ENCODE results near the gene CDR2L.

Gene CDR2L

DNA sequence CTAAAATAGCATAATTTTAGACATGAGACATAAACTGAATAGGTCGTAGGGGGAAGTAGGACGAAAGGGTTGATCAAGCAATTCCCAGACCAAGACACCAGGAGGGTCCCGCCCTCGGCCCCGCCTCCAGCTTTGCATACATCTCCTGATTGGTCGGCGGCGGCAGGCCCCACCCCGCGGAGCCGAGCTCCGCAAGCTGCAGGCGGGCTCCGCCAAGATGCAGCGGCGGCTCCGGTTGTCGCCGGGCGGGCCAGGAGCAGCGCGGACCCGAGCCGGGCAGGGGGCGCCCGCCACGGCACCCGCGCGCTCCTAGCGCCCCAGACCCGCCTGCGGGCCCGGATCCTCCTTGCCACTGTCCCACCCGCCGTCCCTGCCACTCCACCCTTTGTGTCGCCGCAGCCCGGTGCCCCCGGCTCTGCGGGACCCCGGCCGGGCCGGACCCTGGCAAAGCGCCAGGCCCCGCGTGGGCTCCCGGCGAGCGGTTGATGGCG, at the start of gene CDR2L:
Gene CDR2L (plus strand): TSS at position 215 of the 491 bp plus-strand sequence. CDS start 412 bp downstream, outside the sequence.
- TF ChIP-seq, protein P1, sequence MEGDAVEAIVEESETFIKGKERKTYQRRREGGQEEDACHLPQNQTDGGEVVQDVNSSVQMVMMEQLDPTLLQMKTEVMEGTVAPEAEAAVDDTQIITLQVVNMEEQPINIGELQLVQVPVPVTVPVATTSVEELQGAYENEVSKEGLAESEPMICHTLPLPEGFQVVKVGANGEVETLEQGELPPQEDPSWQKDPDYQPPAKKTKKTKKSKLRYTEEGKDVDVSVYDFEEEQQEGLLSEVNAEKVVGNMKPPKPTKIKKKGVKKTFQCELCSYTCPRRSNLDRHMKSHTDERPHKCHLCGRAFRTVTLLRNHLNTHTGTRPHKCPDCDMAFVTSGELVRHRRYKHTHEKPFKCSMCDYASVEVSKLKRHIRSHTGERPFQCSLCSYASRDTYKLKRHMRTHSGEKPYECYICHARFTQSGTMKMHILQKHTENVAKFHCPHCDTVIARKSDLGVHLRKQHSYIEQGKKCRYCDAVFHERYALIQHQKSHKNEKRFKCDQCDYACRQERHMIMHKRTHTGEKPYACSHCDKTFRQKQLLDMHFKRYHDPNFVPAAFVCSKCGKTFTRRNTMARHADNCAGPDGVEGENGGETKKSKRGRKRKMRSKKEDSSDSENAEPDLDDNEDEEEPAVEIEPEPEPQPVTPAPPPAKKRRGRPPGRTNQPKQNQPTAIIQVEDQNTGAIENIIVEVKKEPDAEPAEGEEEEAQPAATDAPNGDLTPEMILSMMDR (IDR thresholded peaks at IDR 0.05; ENCODE audit: insufficient read depth, low read depth, low read length, missing control alignments): no peak
- peak; percentile 94 for DNase-seq (ENCODE audit: low read depth)
- H3K4me3 ChIP-seq (ENCODE audit: low read length): peak within 1 kb of the TSS; percentile 70

DNA sequence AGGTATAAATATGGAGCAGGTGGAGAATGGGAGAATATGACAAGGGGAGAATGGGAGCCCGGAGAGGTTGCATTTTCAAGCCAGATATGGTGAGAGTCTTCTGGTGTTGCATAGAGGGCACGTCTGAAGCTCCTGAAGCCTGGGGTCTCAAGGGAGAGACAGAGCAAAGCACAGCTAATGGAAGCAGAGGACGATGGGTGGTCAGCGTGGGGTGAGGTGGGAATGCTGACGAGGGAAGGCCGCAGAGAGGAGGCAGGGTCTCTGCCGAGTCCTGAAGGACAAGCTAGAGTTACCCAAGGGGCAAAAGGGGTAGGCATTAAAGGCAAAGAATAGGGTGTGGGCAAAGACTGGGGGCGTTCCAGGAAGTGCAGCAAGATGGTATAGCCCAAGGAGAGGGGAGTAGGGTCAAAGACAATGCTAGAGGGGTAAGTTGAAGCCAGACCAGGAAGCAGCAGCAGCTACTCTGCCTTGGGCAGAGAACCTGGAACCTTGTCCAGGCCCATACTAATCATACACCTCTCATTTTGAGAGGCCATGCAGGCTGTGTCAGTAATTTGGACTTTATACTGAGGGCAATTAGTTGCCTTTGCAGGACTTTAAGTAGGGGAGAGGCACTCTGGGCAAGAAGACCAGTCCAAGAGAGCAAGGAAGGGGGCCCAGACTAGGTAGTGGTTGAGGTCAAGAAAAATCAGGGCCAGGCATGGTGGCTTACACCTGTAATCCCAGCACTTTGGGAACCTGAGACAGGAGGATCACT, 49.1 kb upstream of the CDR2L start:
- TF ChIP-seq, protein P1 (IDR thresholded peaks at IDR 0.05; ENCODE audit: insufficient read depth, low read depth, low read length, missing control alignments): no peak
- no peak for DNase-seq (ENCODE audit: low read depth)
- no peak overlapping the region for H3K4me3 ChIP-seq (ENCODE audit: low read length)

DNA sequence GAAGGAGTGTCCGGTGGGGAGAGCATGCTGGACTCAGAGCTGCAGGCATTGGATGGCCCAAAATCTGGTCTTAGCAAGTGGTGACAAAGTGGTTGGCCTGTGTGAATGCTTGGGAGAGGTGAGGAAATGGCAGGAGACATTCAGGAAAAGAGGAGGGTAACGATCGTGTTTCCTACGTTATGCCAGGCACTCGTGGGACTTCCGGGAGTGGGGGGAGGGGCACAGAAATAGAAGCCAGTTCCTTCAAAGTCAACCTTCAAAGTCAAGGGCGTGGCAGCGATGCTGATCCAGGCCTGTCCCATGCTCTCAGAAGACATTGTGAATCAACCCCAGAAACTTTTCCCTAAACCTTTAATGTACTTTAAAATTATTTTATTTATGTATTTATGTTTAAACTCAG, 47.9 kb upstream of the CDR2L start:
- TF ChIP-seq, protein P1 (IDR thresholded peaks at IDR 0.05; ENCODE audit: insufficient read depth, low read depth, low read length, missing control alignments): no peak
- no peak for DNase-seq (ENCODE audit: low read depth)
- no peak overlapping the region for H3K4me3 ChIP-seq (ENCODE audit: low read length)

DNA sequence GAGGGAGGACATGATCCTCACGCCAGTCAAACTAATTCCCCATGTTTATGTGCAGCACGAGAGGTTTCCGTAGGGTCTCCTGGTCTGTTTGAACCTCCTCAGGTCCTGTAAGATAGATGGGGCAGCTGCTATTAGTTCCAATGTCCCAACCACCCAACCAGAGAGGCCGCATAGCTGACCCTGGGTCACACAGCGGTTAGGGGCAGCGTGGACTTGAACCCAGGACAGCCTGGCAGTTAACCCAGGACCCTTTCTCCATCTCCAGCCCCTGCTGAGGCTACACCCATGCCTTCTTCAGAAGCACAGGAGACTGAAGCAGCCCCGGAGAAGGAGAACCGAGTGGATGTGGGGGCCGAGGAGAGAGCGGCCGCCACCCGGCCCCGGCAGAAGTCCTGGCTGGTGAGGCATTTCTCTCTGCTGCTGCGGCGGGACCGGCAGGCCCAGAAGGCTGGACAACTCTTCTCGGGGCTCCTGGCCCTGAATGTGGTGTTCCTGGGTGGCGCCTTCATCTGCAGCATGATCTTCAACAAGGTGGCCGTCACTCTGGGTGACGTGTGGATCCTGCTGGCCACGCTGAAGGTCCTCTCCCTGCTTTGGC, 46.2 kb upstream of the CDR2L start:
- no peak for DNase-seq (ENCODE audit: low read depth)
- no peak overlapping the region for H3K4me3 ChIP-seq (ENCODE audit: low read length)
- TF ChIP-seq, protein P1 (IDR thresholded peaks at IDR 0.05; ENCODE audit: insufficient read depth, low read depth, low read length, missing control alignments): no peak

DNA sequence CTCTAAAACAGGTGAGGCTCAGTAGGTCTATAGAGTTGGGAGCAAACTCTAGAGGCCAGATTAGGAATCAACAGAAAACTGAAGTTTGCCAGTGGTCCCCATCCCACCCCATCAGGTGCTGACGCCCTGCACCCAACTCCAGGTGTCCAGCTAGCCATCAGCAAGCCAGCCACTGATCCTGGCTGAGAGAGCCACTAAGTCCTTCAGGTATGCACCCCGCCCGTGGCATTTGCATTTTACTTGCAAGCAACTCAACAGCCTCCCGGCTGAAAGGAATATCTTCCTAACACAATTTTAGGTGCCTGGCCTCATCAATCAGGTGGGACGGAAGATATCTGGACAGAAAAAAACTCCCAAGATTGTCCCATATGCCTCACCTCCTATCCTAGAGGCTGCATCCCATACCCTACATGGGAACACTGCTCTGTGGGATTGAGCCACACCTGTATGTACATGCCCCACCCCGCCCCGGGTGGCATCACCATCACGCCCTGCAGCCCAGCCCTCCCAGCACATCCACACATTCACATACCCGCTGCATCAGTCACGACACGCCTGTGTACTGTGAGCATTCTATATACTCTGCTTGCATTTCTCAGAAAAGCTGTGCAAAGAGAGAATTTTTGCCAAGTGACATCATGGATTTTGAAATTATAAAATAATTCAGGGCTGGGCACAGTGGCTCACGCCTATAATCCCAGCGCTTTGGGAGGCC, 43.5 kb upstream of the CDR2L start:
- TF ChIP-seq, protein P1 (IDR thresholded peaks at IDR 0.05; ENCODE audit: insufficient read depth, low read depth, low read length, missing control alignments): no peak
- peak; percentile 99 for DNase-seq (ENCODE audit: low read depth)

DNA sequence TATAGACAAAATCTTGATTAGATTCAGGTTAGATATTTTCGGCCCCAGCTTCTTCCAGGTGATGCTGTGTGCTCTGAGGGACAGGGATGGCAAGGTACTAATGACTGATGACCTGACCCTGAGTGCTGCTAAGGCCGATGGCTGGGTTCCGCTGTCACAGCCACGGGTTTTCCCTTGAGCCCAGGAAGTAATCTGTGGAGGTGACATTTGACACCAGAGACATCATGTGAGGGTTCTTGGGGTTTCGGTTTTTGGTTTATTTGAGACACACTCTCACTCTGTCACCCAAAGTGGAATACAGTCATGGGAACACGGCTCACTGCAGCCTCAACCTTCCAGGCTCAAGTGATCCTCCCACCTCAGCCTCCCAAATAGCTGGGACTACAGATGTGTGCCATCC, 41.9 kb upstream of the CDR2L start:
- H3K4me3 ChIP-seq (ENCODE audit: low read length): no peak overlapping the region
- DNase-seq (ENCODE audit: low read depth): no peak
- TF ChIP-seq, protein P1 (IDR thresholded peaks at IDR 0.05; ENCODE audit: insufficient read depth, low read depth, low read length, missing control alignments): no peak

More for the DNA sequence above, 43.5 kb upstream of the CDR2L start:
- H3K4me3 ChIP-seq (ENCODE audit: low read length): no peak overlapping the region
